HAP-1 (cell line): ENCODE measurements around the gene WDR59.
A peak's percentile ranks its signal among the peaks of the same experiment; 100 is the strongest.
"Not testable (repeated sequence)": the region's sequence is repeated elsewhere in the genome, so short reads cannot be mapped to it uniquely, and the experiment has no call there.

Experiments
- DNase-seq, 2 experiments: peaks; one replicate each; pipeline ENCODE4 v3.0.0-alpha.2; 2016 to 2020; ENCODE audit warnings: low spot score in 2 of 2
- H3K27me3 ChIP-seq: fragments of 250-450 bp; sonication (Bioruptor Pico); 2 replicates; pipeline ENCODE4 v1.5.1; 2020; ENCODE audit warnings: low read depth, mild to moderate bottlenecking, moderate library complexity
- H3K36me3 ChIP-seq: fragments of 250-450 bp; sonication (Bioruptor Pico); replicated peaks from 2 replicates; pipeline ENCODE4 v1.5.1; 2020; ENCODE audit warnings: mild to moderate bottlenecking
- H3K4me1 ChIP-seq: fragments of 250-450 bp; sonication (Bioruptor Pico); 2 replicates; pipeline ENCODE4 v1.5.1; 2020; ENCODE audit warnings: mild to moderate bottlenecking
- H3K4me3 ChIP-seq: fragments of 250-450 bp; sonication (Bioruptor Pico); 2 replicates; pipeline ENCODE4 v1.5.1; 2020; ENCODE audit warnings: mild to moderate bottlenecking, moderate library complexity
- H3K9me3 ChIP-seq: fragments of 250-450 bp; sonication (Bioruptor Pico); 2 replicates; pipeline ENCODE4 v1.5.1; 2020; ENCODE audit warnings: mild to moderate bottlenecking, moderate library complexity
- in situ Hi-C: fragments of 300-500 bp; cut with MboI; formaldehyde crosslinking; loops from 3 replicates; pipeline ENCODE4 v1.14.3; 2020; ENCODE audit warnings: low sequenced_read_pairs, inconsistent platforms, mixed read lengths

WDR59 gene

DNA sequence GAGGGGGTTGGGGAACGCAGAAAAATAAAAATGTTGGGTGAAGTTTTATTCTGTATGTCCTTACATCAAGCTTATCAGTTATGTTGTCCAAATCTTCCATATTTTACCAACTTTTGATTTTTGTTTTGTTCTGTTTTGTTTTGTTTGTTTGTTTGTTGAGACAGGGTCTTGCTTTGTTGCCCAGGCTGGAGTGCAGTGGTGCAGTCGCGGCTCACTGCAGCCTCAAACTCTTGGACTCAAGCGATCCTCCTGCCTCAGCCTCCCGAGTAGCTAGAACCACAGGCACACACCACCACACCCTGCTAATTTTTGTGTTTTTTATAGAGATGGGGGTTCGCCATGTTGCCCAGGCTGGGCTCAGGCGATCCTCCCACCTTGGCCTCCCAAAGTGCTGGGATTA is 34.7 kb upstream of the WDR59 start:
- H3K27me3 ChIP-seq = no peaks in the 10 kb centered on the region
- no peak overlapping the region for H3K4me3 ChIP-seq
- H3K4me1 ChIP-seq = peaks cover 8% of the 10 kb centered on the region
- DNase-seq = no peak
- H3K36me3 ChIP-seq = no peaks in the 10 kb centered on the region
- H3K9me3 ChIP-seq = peaks cover 9% of the 10 kb centered on the region
- in situ Hi-C loops = no loop called here

DNA sequence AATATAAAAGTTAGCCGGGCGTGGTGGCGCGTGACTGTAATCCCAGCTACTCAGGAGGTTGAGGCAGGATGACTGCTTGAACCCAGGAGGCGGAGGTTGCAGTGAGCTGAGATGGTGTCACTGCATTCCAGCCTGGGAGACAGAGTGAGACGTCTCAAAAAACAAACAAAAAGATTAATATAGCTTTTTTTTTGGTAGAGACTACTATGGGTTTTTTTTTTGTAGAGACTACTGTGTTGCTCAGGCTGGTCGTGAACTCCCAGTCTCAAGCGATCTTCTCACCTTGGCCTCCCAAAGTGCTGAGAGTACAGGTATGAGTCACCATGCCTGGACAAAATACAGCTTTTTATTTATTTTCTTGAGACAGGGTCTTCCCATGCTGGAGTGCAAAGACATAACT is 34.1 kb upstream of the WDR59 start:
- in situ Hi-C loops = no loop called here

DNA sequence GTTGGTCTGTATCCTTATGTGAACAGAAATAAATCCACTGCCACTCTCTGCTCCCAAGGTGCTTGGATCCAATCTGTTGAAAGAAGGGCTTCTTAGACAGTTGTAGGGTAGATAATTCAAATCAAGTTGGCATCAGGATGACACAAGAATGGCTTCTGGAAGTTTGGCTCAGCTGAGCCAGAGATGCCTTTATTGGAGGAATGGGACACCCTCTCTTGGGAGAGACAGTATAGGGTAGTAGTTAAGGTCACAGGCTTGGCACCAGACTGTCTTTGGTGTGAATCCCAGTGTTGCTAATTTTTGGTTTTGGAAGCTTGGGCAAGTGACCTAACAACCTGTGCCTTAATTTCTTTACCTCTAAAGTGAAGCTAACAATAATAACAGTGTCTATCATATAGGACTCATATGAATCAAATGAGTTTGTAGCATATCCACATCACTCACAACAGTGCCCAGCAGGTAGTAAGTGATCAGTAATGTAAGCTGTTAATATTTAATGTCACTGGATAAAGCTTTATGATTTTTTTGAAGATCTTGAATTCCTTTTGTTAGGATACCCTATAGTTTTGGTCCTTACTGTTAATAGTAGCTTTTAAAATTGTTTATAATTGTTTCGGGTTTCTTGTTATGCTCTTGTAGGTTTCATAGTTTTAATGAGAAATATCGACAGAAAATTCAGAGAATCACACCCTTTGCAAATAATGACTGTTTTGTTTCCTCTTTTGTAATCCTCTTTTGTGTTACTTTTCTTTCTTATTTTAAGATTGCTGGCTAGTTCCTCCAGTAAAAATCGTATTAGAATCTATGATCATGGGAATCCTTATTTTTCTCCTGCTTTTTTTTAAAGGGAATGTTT is 33.0 kb upstream of the WDR59 start:
- H3K27me3 ChIP-seq = no peaks in the 10 kb centered on the region
- H3K4me1 ChIP-seq = peaks cover 10% of the 10 kb centered on the region
- H3K36me3 ChIP-seq = no peaks in the 10 kb centered on the region
- no peak overlapping the region for H3K4me3 ChIP-seq
- in situ Hi-C loops = no loop called here
- DNase-seq = no peak
- H3K9me3 ChIP-seq = peaks cover 9% of the 10 kb centered on the region

More for the DNA sequence above, 34.1 kb upstream of the WDR59 start:
- Histone ChIP-seq H3K9me3 (peaks cover 9% of the 10 kb centered on the region), H3K36me3 (no peaks in the 10 kb centered on the region), H3K4me1 (peaks cover 8% of the 10 kb centered on the region), H3K27me3 (no peaks in the 10 kb centered on the region), H3K4me3 (no peak overlapping the region)
- peak in 1 of 2 experiments; percentile 1 for DNase-seq

GRCh38 chr16:75016451-75017081 is 31.6 kb upstream of the WDR59 start:
- DNase-seq, H3K4me3 ChIP-seq, H3K9me3 ChIP-seq, in situ Hi-C loops, H3K27me3 ChIP-seq, H3K36me3 ChIP-seq: not testable (repeated sequence)
- peaks cover 22% of the 10 kb centered on the region for H3K4me1 ChIP-seq

DNA sequence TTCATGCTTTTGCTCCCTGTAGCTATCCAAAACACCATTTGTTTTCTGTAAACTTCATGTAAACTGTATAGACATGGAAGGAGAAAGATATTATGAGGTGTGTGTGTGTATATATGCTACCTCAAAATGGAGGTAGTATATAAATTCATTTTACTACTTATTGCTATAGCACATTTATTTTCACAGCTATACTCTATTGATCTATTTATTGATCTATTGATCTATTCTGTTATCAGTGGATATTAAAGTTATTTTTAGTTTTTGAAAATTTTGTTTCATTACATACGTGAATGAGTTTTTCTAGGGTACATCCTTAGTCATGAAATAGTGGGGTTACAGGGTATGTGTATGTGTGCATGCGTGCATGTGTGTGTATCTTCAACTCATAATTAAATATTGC is 29.4 kb upstream of the WDR59 start:
- no peak for DNase-seq
- H3K9me3 ChIP-seq = no peaks in the 10 kb centered on the region
- in situ Hi-C loops = no loop called here
- no peaks in the 10 kb centered on the region for H3K36me3 ChIP-seq
- no peaks in the 10 kb centered on the region for H3K27me3 ChIP-seq
- H3K4me1 ChIP-seq = peaks cover 26% of the 10 kb centered on the region
- no peak overlapping the region for H3K4me3 ChIP-seq

DNA sequence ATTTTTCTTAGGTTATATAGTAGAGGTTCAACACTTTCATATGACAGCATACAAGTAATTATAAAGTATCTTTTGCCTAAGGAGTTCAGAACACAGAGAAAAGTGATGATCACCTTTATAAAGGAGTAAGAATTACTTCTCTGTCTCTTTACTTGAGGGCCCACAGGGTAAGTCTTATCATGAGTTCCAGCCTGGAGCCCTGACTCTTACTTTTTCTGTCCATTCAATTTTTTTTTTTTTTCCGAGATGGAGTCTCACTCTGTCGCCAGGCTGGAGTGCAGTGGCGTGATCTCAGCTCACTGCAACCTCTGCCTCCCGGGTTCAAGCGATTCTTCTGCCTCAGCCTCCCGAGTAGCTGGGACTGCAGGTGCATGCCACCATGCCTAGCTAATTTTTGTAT is 28.2 kb upstream of the WDR59 start:
- in situ Hi-C loops, DNase-seq, H3K27me3 ChIP-seq, H3K4me3 ChIP-seq, H3K36me3 ChIP-seq, H3K9me3 ChIP-seq: not testable (repeated sequence)
- H3K4me1 ChIP-seq = peaks cover 21% of the 10 kb centered on the region

DNA sequence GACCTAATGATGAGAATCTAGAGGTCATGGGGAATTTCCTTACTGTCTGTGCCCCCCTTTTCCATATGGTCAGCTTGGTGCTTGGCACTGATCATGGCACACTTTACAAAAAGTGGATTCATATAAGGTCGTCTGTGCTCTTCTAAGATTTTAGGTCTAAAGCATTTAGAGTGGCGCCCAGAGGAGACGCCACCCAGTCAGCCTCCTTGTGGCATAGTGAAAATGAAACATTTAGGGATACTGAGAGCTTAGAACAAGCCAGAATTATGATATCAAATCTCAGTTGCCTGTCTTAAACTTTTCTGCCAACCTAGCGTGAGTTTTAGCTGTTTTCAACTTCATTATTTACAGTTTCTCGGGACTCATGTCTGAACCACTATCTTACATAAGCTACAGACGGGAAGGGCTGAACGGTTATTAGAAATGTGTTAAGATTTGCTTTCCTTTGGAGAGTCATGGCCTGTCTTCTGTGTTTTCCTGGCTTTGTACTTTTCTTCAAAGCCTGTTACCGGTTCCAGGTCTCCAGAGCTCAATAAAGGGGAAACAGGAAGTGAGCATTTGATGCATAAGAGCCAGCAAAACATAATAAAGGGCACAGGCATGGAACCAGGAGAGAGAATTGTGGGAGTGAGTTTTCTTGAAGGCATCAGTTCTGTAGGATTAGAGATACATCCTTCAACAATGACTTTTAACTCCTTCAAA is 27.6 kb upstream of the WDR59 start:
- DNase-seq = no peak
- Histone ChIP-seq H3K4me3 (no peak overlapping the region), H3K36me3 (no peaks in the 10 kb centered on the region), H3K9me3 (no peaks in the 10 kb centered on the region), H3K4me1 (peaks cover 17% of the 10 kb centered on the region), H3K27me3 (no peaks in the 10 kb centered on the region)
- in situ Hi-C loops = no loop called here

DNA sequence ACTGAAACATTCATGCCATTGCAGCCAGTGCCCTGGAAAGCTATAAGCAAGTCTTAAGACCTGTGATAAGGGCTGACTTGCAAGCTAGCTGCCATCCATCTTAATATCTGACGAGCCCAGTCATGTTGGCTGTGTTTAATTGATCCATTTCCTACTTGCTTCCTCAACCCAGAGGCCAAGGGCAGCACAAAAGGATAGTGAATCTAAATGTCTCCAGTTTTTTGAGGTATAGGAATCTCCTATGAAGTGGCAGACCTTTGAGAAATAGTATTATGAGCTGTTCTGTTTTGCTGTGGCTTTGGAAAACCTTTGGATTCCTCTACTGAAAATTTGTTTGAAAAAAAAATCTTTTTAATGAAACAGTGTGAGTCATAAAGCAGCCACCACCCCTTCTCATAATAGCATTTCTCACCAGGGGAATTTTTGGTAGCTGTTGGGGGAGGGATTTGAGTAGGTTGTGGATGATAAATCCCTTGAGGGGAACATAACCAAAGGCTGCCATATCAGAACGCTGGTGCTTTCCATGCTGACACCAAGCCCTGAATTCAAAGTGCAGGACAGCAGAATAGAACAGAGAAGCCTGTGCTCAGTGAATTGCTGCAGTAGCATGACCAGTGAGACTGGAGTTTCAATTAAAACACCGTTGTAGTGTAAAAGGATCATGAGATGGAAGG is 26.8 kb upstream of the WDR59 start:
- peak in 1 of 2 experiments; percentile 12 for DNase-seq
- in situ Hi-C loops = no loop called here
- peaks cover 17% of the 10 kb centered on the region for H3K4me1 ChIP-seq
- H3K27me3 ChIP-seq = no peaks in the 10 kb centered on the region
- H3K9me3 ChIP-seq = no peaks in the 10 kb centered on the region
- no peaks in the 10 kb centered on the region for H3K36me3 ChIP-seq
- no peak overlapping the region for H3K4me3 ChIP-seq

DNA sequence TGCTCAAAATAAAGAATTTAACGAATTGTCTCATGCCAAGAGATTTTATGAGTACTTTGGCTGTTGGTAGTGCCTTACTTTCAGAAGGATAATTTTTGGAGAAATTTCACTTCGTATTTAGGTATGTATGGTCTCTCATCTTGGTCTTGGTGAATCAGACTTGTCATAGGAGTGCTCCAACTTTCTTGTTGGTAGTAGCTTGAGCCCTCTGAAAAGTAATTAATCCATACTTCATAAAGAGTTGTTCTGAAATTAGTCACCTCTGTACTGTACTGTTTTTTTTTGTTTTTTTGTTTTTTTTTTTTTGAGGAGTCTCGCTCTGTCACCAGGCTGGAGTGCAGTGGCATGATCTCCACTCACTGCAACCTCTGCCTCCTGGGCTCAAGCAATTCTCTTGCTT is 25.5 kb upstream of the WDR59 start:
- in situ Hi-C loops = no loop called here
- Histone ChIP-seq H3K4me1 (peaks cover 20% of the 10 kb centered on the region), H3K9me3 (no peaks in the 10 kb centered on the region), H3K27me3 (no peaks in the 10 kb centered on the region), H3K4me3 (no peak overlapping the region), H3K36me3 (no peaks in the 10 kb centered on the region)
- no peak for DNase-seq

DNA sequence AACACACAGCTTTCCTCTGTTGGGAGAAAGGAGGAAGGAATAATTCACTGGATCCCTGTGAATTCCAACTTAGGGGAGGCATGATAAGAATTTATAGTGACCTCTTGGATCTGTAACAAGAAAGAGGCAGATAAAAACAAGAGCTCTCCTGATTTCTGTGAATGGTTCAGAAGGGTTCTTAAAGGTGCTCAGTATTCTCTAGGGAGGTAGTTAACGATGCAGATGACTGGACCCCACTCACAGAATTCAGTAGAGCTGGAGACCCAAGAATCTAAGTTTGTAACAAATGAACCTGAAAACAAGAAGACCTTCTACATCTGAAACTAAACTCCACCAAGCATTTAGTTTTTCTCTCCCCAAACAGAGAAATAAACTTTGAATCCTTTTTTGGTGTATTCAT is 22.5 kb upstream of the WDR59 start:
- DNase-seq = no peak
- Histone ChIP-seq H3K36me3 (no peaks in the 10 kb centered on the region), H3K4me3 (no peak overlapping the region), H3K27me3 (no peaks in the 10 kb centered on the region), H3K4me1 (peaks cover 18% of the 10 kb centered on the region), H3K9me3 (no peaks in the 10 kb centered on the region)
- in situ Hi-C loops = no loop called here

- no peak overlapping the region for H3K4me3 ChIP-seq
- no peak for DNase-seq
- no peaks in the 10 kb centered on the region for H3K36me3 ChIP-seq
- in situ Hi-C loops = no loop called here
- H3K4me1 ChIP-seq = peaks cover 13% of the 10 kb centered on the region
- H3K9me3 ChIP-seq = no peaks in the 10 kb centered on the region
- no peaks in the 10 kb centered on the region for H3K27me3 ChIP-seq
These were observed 20.8 kb upstream of the WDR59 start for GRCh38 chr16:75005697-75006096.

DNA sequence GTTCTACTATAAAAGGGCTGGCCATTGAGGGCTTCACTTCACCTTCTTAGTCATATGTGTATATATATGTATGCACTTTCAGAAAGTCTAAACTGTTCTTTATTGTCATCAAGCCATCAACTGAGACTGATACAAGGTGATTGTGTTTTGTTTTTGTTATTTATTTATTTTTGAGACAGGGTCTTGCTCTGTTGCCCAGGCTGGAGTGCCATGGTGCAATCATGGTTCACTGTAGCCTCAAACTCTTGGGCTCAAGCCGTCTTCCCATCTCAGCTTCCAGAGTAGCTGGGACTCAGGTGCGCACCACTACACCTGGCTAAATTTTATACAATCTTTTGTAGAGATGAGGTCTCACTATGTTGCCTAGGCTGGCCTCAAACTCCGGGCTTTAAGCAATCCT is 19.5 kb upstream of the WDR59 start:
- H3K9me3 ChIP-seq = no peaks in the 10 kb centered on the region
- peaks cover 13% of the 10 kb centered on the region for H3K4me1 ChIP-seq
- no peaks in the 10 kb centered on the region for H3K36me3 ChIP-seq
- no peaks in the 10 kb centered on the region for H3K27me3 ChIP-seq
- no peak overlapping the region for H3K4me3 ChIP-seq
- DNase-seq = no peak
- in situ Hi-C loops = loop anchor here (5.0 kb wide), 1 partner anchor 98 kb away; no protein-coding TSS in a partner anchor

DNA sequence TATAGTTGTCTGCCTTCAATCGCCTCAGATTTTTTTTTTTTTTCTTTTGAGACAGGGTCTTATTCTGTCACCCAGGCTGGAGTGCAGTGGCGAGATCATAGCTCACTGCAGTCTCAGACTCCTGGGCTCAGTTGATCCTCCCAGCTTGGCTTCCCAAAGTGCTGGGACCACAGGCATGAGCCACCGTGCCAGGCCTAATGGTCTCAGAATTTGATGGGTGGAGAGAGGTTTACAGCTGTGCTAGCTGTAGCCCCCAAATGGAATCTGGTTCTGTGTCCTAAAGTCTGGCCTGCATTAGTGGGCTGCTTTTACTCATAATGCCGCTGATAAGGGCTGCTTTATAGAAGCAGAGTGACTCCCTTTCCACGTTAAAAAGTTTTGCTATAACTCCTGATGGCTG is 19.0 kb upstream of the WDR59 start:
- in situ Hi-C loops = loop anchor here (5.0 kb wide), 1 partner anchor 98 kb away; no protein-coding TSS in a partner anchor
- H3K27me3 ChIP-seq = no peaks in the 10 kb centered on the region
- no peak for DNase-seq
- H3K4me1 ChIP-seq = peaks cover 13% of the 10 kb centered on the region
- no peaks in the 10 kb centered on the region for H3K9me3 ChIP-seq
- no peaks in the 10 kb centered on the region for H3K36me3 ChIP-seq
- H3K4me3 ChIP-seq = no peak overlapping the region
